ENCODE results near the gene THAP10.

GRCh38 chr15:70922119-70922518 is 29.9 kb upstream of the THAP10 start:
- TF ChIP-seq, protein P1, sequence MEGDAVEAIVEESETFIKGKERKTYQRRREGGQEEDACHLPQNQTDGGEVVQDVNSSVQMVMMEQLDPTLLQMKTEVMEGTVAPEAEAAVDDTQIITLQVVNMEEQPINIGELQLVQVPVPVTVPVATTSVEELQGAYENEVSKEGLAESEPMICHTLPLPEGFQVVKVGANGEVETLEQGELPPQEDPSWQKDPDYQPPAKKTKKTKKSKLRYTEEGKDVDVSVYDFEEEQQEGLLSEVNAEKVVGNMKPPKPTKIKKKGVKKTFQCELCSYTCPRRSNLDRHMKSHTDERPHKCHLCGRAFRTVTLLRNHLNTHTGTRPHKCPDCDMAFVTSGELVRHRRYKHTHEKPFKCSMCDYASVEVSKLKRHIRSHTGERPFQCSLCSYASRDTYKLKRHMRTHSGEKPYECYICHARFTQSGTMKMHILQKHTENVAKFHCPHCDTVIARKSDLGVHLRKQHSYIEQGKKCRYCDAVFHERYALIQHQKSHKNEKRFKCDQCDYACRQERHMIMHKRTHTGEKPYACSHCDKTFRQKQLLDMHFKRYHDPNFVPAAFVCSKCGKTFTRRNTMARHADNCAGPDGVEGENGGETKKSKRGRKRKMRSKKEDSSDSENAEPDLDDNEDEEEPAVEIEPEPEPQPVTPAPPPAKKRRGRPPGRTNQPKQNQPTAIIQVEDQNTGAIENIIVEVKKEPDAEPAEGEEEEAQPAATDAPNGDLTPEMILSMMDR (IDR thresholded peaks at IDR 0.05): no peak
- TF ChIP-seq POLR2AphosphoS5 (IDR thresholded peaks at IDR 0.05; ENCODE audit: low read depth, low read length) (no peak), IRF3 (IDR thresholded peaks at IDR 0.05; ENCODE audit: low read depth, low read length) (no peak), TCF12 (IDR thresholded peaks at IDR 0.05) (no peak), SIN3A (IDR thresholded peaks at IDR 0.05; ENCODE audit: borderline replicate concordance, low read depth, low read length) (no peak), FOXM1 (IDR thresholded peaks at IDR 0.05; ENCODE audit: low read depth) (no peak)
- TF ChIP-seq, protein P2, sequence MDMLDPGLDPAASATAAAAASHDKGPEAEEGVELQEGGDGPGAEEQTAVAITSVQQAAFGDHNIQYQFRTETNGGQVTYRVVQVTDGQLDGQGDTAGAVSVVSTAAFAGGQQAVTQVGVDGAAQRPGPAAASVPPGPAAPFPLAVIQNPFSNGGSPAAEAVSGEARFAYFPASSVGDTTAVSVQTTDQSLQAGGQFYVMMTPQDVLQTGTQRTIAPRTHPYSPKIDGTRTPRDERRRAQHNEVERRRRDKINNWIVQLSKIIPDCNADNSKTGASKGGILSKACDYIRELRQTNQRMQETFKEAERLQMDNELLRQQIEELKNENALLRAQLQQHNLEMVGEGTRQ (IDR thresholded peaks at IDR 0.05; ENCODE audit: borderline replicate concordance, low read depth, low read length): no peak
